IMR-90 (cell line): ENCODE measurements around the gene RRP8.

Experiments
- BHLHE40 ChIP-seq: fragments of 150-350 bp; IDR thresholded peaks from 2 replicates; pipeline ENCODE4 v1.6.1; 2016; ENCODE audit warnings: mild to moderate bottlenecking, low read depth, low read length
- MAFK ChIP-seq: IDR thresholded peaks from 2 replicates; pipeline ENCODE4 v1.6.1; 2012; ENCODE audit warnings: low read depth, low read length, improper control_type of control experiment
- MXI1 ChIP-seq: IDR thresholded peaks from 2 replicates; pipeline ENCODE4 v1.6.1; 2012; ENCODE audit warnings: low read depth, mild to moderate bottlenecking, low read length, moderate library complexity, borderline replicate concordance
- POLR2A ChIP-seq: IDR thresholded peaks from 2 replicates; pipeline ENCODE4 v1.6.1; 2012; ENCODE audit warnings: mild to moderate bottlenecking, low read depth, low read length
- RCOR1 ChIP-seq: IDR thresholded peaks from 2 replicates; pipeline ENCODE4 v1.6.1; 2012; ENCODE audit warnings: mild to moderate bottlenecking, low read length, improper control_type of control experiment; ENCODE audit not compliant: insufficient replicate concordance
- RFX5 ChIP-seq: IDR thresholded peaks from 2 replicates; pipeline ENCODE4 v1.8.0; 2012; ENCODE audit warnings: low read depth, mild to moderate bottlenecking, low read length, moderate library complexity
- SMC3 ChIP-seq: fragments of 150-350 bp; IDR thresholded peaks from 2 replicates; pipeline ENCODE4 v1.6.1; 2016; ENCODE audit warnings: low read depth, mild to moderate bottlenecking, antibody characterized with exemption, low read length, moderate library complexity
- TF ChIP-seq, protein P1 (sequence below): conservative IDR thresholded peaks from 2 replicates; pipeline ENCODE4 v1.5.1; 2012; ENCODE audit warnings: mild to moderate bottlenecking, low read depth, low read length, improper control_type of control experiment
- TF ChIP-seq, protein P2 (sequence below): fragments of 150-350 bp; IDR thresholded peaks from 2 replicates; pipeline ENCODE4 v1.6.1; 2017; ENCODE audit warnings: mild to moderate bottlenecking, antibody characterized with exemption, low read length, low read depth

DNA sequence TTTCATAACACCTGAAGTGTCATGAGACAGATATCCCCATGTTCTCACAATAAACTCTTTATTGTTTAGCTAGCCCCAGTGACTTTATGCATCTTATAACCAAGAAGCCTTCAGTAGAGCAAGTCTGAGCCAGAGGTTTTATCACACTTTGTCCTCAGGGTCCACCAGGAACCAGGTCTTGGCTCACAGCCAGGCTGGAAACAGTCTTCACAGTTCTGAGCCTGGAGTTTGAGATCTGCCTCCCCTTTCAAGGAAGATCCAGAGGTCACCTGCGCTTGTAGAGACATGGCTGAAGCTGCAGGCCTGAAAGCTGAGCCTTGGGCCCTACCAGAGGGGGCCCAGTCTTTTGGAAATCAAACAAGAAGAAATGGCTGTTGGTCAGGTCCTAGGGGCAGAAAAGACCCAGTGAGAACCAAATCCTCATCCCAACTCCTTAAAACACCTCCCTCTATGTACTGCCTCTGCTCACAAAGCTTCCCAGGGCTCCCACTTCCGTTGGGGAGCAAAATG is 3.5 kb downstream of the RRP8 start:
- TF ChIP-seq, protein P1, sequence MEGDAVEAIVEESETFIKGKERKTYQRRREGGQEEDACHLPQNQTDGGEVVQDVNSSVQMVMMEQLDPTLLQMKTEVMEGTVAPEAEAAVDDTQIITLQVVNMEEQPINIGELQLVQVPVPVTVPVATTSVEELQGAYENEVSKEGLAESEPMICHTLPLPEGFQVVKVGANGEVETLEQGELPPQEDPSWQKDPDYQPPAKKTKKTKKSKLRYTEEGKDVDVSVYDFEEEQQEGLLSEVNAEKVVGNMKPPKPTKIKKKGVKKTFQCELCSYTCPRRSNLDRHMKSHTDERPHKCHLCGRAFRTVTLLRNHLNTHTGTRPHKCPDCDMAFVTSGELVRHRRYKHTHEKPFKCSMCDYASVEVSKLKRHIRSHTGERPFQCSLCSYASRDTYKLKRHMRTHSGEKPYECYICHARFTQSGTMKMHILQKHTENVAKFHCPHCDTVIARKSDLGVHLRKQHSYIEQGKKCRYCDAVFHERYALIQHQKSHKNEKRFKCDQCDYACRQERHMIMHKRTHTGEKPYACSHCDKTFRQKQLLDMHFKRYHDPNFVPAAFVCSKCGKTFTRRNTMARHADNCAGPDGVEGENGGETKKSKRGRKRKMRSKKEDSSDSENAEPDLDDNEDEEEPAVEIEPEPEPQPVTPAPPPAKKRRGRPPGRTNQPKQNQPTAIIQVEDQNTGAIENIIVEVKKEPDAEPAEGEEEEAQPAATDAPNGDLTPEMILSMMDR = no peak
- TF ChIP-seq RCOR1 (no peak), MAFK (no peak), POLR2A (no peak), BHLHE40 (no peak), MXI1 (no peak), RFX5 (no peak), SMC3 (no peak)
- TF ChIP-seq, protein P2, sequence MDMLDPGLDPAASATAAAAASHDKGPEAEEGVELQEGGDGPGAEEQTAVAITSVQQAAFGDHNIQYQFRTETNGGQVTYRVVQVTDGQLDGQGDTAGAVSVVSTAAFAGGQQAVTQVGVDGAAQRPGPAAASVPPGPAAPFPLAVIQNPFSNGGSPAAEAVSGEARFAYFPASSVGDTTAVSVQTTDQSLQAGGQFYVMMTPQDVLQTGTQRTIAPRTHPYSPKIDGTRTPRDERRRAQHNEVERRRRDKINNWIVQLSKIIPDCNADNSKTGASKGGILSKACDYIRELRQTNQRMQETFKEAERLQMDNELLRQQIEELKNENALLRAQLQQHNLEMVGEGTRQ = no peak
